Upper lobe of right lung (tissue), 1 donor: Measurements from ENCODE around the gene GAS2L2. TPM values are rescaled to one million over a fixed set of nuclear protein-coding genes. Genes with fewer than 3 reads are reported as not detected.

Experiments used
- ATAC-seq: fragments of 200-7000 bp; cut with Tn5 transposase; one replicate; pipeline ENCODE4 v1.9.1; 2020; ENCODE audit warnings: mild to moderate bottlenecking, moderate library complexity
- DNase-seq: peaks from one replicate; pipeline ENCODE4 v3.0.0-alpha.2; 2020
- H3K27ac ChIP-seq: fragments of 200-600 bp; one replicate; pipeline ENCODE4 v1.8.0; 2022
- H3K27me3 ChIP-seq: fragments of 200-600 bp; one replicate; pipeline ENCODE4 v1.8.0; 2022; ENCODE audit warnings: mild to moderate bottlenecking
- H3K36me3 ChIP-seq: fragments of 200-600 bp; one replicate; pipeline ENCODE4 v1.8.0; 2022
- H3K4me1 ChIP-seq: fragments of 200-600 bp; one replicate; pipeline ENCODE4 v1.8.0; 2022
- H3K4me3 ChIP-seq: fragments of 200-600 bp; one replicate; pipeline ENCODE4 v1.8.0; 2022; ENCODE audit warnings: mild to moderate bottlenecking
- H3K9me3 ChIP-seq: fragments of 200-600 bp; one replicate; pipeline ENCODE4 v1.8.0; 2022
- intact Hi-C: fragments of 100-400 bp; cut with DNase I; formaldehyde crosslinking; loops from one replicate; pipeline ENCODE4 v1.11.0; 2022
- total RNA-seq: library from RNA; stranded (reverse); fragmentation: NEBNext Ultra II Directional; extraction: Animal tissue kit (Norgen Biotek cat#: 25700); gene quantifications from one replicate; pipeline ENCODE4 v1.2.1, GENCODE V29; 2021
- TF ChIP-seq, protein P1 (sequence below): fragments of 200-600 bp; IDR thresholded peaks from one replicate; pipeline ENCODE4 v1.8.0; 2022; ENCODE audit warnings: antibody characterized with exemption
- donor health status: DM: no; HTN: yes; CAD: no; lungs with severe emphysema.

The GAS2L2 gene
- total RNA-seq, 1 donor from 2014 or later, result not detected

DNA sequence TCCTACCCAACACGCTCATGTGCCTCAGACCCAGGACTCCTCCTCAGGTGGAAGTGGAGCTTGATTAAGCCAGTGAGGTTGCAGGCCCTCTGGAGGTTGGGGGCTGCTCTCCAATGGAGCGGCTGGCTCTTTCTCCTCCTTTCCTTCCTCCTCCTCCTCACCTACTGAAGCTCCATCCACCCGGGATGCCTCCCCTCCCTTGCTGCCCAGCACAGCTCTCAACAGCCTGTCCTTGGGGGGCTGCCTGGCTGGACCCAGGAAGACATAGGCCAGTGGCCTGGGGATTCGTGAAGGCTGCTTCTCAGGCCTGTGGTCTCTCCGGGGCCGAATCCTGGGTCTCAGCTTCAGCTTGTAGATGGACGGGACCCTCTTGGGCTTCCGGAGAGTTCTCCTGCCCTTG, 8.2 kb downstream of the GAS2L2 start:
- TF ChIP-seq, protein P1, sequence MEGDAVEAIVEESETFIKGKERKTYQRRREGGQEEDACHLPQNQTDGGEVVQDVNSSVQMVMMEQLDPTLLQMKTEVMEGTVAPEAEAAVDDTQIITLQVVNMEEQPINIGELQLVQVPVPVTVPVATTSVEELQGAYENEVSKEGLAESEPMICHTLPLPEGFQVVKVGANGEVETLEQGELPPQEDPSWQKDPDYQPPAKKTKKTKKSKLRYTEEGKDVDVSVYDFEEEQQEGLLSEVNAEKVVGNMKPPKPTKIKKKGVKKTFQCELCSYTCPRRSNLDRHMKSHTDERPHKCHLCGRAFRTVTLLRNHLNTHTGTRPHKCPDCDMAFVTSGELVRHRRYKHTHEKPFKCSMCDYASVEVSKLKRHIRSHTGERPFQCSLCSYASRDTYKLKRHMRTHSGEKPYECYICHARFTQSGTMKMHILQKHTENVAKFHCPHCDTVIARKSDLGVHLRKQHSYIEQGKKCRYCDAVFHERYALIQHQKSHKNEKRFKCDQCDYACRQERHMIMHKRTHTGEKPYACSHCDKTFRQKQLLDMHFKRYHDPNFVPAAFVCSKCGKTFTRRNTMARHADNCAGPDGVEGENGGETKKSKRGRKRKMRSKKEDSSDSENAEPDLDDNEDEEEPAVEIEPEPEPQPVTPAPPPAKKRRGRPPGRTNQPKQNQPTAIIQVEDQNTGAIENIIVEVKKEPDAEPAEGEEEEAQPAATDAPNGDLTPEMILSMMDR, result no peak
- Histone ChIP-seq H3K27ac (no peak overlapping the region), H3K4me3 (no peak overlapping the region), H3K36me3 (no peaks in the 10 kb centered on the region), H3K27me3 (peaks cover 61% of the 10 kb centered on the region), H3K4me1 (peaks cover 8% of the 10 kb centered on the region), H3K9me3 (no peaks in the 10 kb centered on the region)
- DNase-seq (no peak), ATAC-seq (no peak)
- intact Hi-C loops, result loop anchor here (5.0 to 10.0 kb wide), 2 partner anchors 130 to 573 kb away; no protein-coding TSS in a partner anchor

DNA sequence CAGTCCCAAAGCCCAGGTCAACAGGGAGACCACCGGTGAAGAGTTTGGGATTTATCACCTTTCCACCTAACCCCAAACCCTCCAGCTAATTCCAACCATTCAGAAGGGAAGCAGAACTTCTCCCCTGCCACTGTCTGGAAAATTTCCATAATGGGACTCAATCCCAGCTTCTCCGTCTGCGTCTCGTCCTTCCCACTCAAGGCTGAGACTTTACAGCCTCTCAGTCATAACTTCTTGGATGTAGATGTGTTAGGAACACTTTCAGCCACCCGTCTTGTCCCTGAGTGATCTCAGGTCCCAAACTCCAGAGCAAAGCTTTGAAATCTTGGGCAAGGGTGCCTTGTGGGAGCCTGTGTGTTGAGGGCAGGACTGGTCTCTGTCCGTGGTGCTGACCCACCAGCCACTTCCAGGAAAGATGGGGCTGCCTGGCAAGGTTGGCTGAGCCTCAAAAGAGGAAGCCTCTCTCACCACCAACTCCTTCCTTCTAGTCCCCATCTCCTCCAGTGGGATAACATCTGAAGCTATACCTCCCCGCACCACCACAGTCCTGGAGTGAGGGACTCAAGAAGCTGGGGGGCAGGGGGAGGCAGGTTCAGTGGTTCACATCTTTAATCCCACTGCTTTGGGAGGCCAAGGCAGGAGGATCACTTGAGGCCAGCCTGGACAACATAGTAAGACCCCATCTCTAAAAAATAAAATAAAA, 9.3 kb downstream of the GAS2L2 start:
- ATAC-seq, result no peak
- Histone ChIP-seq H3K4me1 (peaks cover 8% of the 10 kb centered on the region), H3K36me3 (no peaks in the 10 kb centered on the region), H3K27ac (no peak overlapping the region), H3K4me3 (no peak overlapping the region), H3K27me3 (peaks cover 55% of the 10 kb centered on the region), H3K9me3 (no peaks in the 10 kb centered on the region)
- TF ChIP-seq, protein P1, result no peak
- intact Hi-C loops, result loop anchor here (10.0 kb wide), 1 partner anchor 129 kb away; no protein-coding TSS in a partner anchor
- peak; percentile 20 for DNase-seq

DNA sequence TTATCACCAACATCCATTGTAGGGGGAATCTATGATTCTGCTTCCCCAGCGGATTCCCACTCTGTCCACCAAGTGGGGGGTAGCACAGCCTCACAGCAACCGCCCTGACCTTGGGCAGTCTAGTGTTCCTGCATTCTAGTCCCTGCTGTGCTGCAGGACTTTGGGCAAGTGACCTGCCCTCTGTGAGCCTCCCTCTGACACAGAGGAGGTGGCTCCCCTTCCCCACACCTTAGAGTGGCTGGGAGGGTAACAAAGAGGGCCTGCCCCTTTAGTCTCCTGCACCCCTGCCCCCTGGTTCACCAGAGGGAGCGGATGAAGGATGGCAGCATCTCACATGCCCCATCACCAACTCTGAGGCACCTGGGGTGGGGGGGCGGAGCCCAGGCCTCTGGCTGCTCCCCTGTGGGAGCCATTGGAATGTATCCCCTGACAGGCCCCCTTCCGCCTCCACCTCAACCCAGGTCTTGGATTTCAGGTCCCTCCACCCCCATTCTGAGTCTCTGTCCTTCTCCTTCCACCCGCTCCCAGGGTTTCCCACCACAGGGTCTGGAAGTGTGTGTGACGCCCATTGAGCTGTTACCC, 10.1 kb downstream of the GAS2L2 start:
- peaks cover 8% of the 10 kb centered on the region for H3K4me1 ChIP-seq
- H3K9me3 ChIP-seq, result no peaks in the 10 kb centered on the region
- intact Hi-C loops, result loop anchor here (10.0 kb wide), 1 partner anchor 128 kb away; no protein-coding TSS in a partner anchor
- H3K27ac ChIP-seq, result no peak overlapping the region
- TF ChIP-seq, protein P1, result no peak
- H3K27me3 ChIP-seq, result peaks cover 47% of the 10 kb centered on the region
- DNase-seq (peak; percentile 45), ATAC-seq (no peak)
- H3K36me3 ChIP-seq, result no peaks in the 10 kb centered on the region
- no peak overlapping the region for H3K4me3 ChIP-seq

DNA sequence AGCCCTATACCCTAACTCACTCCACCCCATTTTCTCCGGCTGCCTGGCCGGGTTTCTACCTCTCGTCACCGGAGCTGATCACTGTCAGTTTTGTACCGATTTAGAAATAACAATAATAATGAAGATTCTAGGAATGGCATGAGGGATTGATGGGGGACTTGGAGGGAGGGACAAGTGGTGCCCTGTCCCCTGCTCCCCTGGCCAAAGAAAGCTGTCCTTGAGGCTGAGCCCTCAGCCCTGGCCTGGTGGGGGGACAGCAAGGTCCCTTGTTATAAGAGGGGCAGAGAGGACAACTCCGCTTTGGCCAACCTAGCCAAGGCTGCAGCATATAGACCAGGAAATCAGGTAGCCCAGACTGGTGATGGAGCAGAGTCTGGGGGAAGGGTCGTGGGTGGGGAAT, 10.5 kb downstream of the GAS2L2 start:
- peaks cover 8% of the 10 kb centered on the region for H3K4me1 ChIP-seq
- peaks cover 44% of the 10 kb centered on the region for H3K27me3 ChIP-seq
- H3K9me3 ChIP-seq, result no peaks in the 10 kb centered on the region
- H3K36me3 ChIP-seq, result no peaks in the 10 kb centered on the region
- no peak overlapping the region for H3K4me3 ChIP-seq
- no peak for ATAC-seq
- no peak overlapping the region for H3K27ac ChIP-seq
- intact Hi-C loops, result loop anchor here (10.0 kb wide), 1 partner anchor 128 kb away; no protein-coding TSS in a partner anchor
- DNase-seq, result no peak
- TF ChIP-seq, protein P1, result no peak

DNA sequence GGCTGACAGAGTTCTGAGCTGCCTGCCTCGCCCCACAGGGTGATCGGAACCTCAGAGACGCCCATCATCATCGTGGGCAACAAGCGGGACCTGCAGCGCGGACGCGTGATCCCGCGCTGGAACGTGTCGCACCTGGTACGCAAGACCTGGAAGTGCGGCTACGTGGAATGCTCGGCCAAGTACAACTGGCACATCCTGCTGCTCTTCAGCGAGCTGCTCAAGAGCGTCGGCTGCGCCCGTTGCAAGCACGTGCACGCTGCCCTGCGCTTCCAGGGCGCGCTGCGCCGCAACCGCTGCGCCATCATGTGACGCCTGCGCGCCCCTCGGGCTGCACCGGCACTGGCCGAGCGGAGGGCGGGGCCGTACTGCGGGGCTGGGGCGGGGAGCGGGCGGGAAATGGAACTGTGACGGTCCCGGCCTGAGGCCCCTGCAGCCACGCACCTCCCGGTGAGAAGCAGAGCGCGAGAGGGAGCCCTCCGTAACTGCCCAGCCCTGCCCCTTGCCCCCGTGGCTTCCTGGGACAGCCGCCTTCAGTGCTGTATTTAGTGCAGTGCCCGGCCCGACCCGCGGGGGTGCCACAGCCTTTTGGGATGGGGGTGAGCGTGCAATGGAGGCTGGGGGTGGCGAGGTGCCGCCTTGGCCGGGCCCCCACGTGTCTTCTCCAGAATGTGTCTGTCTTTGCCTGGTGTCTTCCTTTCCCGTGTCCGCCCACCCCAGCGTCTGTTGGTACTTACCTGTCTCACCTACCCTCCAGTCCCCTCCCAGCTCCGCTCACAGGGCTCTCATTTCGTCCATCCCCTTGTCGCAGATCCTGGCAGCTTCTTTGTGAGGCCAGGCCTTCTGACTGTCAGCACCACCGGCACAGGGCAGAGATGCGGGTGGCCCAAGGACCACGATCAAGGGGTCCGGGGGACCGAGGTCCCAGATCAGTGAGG, 11.8 kb downstream of the GAS2L2 start:
- ATAC-seq (peak; percentile 51), DNase-seq (no peak)
- H3K4me1 ChIP-seq, result peaks cover 8% of the 10 kb centered on the region
- H3K27me3 ChIP-seq, result peaks cover 44% of the 10 kb centered on the region
- peak overlapping the region; percentile 21 for H3K4me3 ChIP-seq
- H3K36me3 ChIP-seq, result no peaks in the 10 kb centered on the region
- no peaks in the 10 kb centered on the region for H3K9me3 ChIP-seq
- intact Hi-C loops, result loop anchor here (10.0 kb wide), 1 partner anchor 126 kb away; no protein-coding TSS in a partner anchor
- TF ChIP-seq, protein P1, result no peak
- no peak overlapping the region for H3K27ac ChIP-seq
